ENCODE results near the gene TLR8. TPM values are rescaled to one million over a fixed set of nuclear protein-coding genes. Genes with fewer than 3 reads are reported as not detected.
A peak's percentile ranks its signal among the peaks of the same experiment; 100 is the strongest.
"Not testable (repeated sequence)": the region's sequence is repeated elsewhere in the genome, so short reads cannot be mapped to it uniquely, and the experiment has no call there.

TLR8 gene
- polyA plus RNA-seq, 2 of the 4 experiments (the other 2 are of a cell fraction): not detected

- ChIA-PET CTCF (no interaction called here), POLR2A (no interaction called here)
- Histone ChIP-seq H3K27ac (peak overlapping the region in 1 of 2 experiments; percentile 56; a peak in 2 of 6 replicates), H3K4me3 (no peak overlapping the region), H3K9me3 (no peaks in the 10 kb centered on the region), H3K4me2 (no peak overlapping the region), H3K4me1 (peaks cover 10% of the 10 kb centered on the region)
- 88% methylated on average over 2 of the region's 2 CpGs for WGBS (ENCODE audit: missing lambda C conversion rate)
- DNase-seq (ENCODE audit: low read depth in 1 of 2, low spot score in 1 of 2): no peak
- ATAC-seq: no peak
- TF ChIP-seq RCOR1 (IDR thresholded peaks at IDR 0.05; ENCODE audit: low read depth, low read length) (no peak), CBX8 (IDR thresholded peaks at IDR 0.05) (no peak), ESRRA (IDR thresholded peaks at IDR 0.05; ENCODE audit: borderline replicate concordance, low read length) (no peak), PHF8 (IDR thresholded peaks at IDR 0.05; ENCODE audit: borderline replicate concordance, low read depth) (no peak), RFX5 (IDR thresholded peaks at IDR 0.05) (no peak), HDAC2 (IDR thresholded peaks at IDR 0.05) (no peak), ATOH8 (CRISPR knock-in tag; IDR thresholded peaks at IDR 0.05; ENCODE audit: low read depth) (no peak), USF2 (IDR thresholded peaks at IDR 0.05) (no peak), SMC3 (IDR thresholded peaks at IDR 0.05) (no peak), E2F6 (IDR thresholded peaks at IDR 0.05; ENCODE audit: borderline replicate concordance, low read depth) (no peak), NPAS2 (CRISPR knock-in tag; IDR thresholded peaks at IDR 0.05; ENCODE audit: borderline replicate concordance) (no peak), FOSB (CRISPR knock-in tag; IDR thresholded peaks at IDR 0.05) (no peak), CTCF (IDR thresholded peaks at IDR 0.05) (no peak), HES2 (IDR thresholded peaks at IDR 0.05) (no peak), HMGXB4 (CRISPR knock-in tag; IDR thresholded peaks at IDR 0.05; ENCODE audit: borderline replicate concordance) (no peak)
- peak; percentile 77 for FAIRE-seq
Observed at GRCh38 chrX:12961196-12961718, 54.8 kb downstream of the TLR8 start.

- Histone ChIP-seq H3K4me2 (no peak overlapping the region), H3K9me3 (no peaks in the 10 kb centered on the region), H3K4me1 (peaks cover 2% of the 10 kb centered on the region), H3K27ac (peak overlapping the region in 1 of 2 experiments; percentile 56; a peak in 1 of 6 replicates), H3K4me3 (no peak overlapping the region)
- ATAC-seq: no peak
- WGBS (ENCODE audit: missing lambda C conversion rate): 87% methylated on average over 3 of the region's 4 CpGs
- no peak for DNase-seq (ENCODE audit: low read depth in 1 of 2, low spot score in 1 of 2)
- FAIRE-seq: no peak
- CTCF ChIA-PET: no interaction called here
- POLR2A ChIA-PET: no interaction called here
- TF ChIP-seq PHF8 (IDR thresholded peaks at IDR 0.05; ENCODE audit: borderline replicate concordance, low read depth) (no peak), CEBPB (IDR thresholded peaks at IDR 0.05) (no peak), EP300 (IDR thresholded peaks at IDR 0.05) (no peak), MYC (IDR thresholded peaks at IDR 0.05; ENCODE audit: borderline replicate concordance, low read length) (no peak), SMC3 (IDR thresholded peaks at IDR 0.05) (no peak), MAX (IDR thresholded peaks at IDR 0.05) (no peak), NFE2L2 (conservative IDR thresholded peaks at IDR 0.05; ENCODE audit: low read length) (no peak), POLR2A (IDR thresholded peaks at IDR 0.05; ENCODE audit: low read length) (no peak), RCOR1 (IDR thresholded peaks at IDR 0.05; ENCODE audit: low read depth, low read length) (no peak), PBX3 (IDR thresholded peaks at IDR 0.05) (no peak), FOXS1 (CRISPR knock-in tag; IDR thresholded peaks at IDR 0.05) (no peak)
Observed at GRCh38 chrX:12962041-12962504, 55.7 kb downstream of the TLR8 start.

GRCh38 chrX:12963210-12963850 lies 56.9 kb downstream of the TLR8 start:
- H3K9me3 ChIP-seq; H3K4me1 ChIP-seq; ATAC-seq; H3K4me2 ChIP-seq; H3K27ac ChIP-seq; CTCF ChIA-PET; H3K4me3 ChIP-seq; FAIRE-seq; POLR2A ChIA-PET; DNase-seq (ENCODE audit: low read depth in 1 of 2, low spot score in 1 of 2): not testable (repeated sequence)
- WGBS (ENCODE audit: missing lambda C conversion rate): 91% methylated on average over 16 of the region's 52 CpGs

Measured in A549 (cell line).